NCI-H2227 (cell line): ENCODE data around the gene TMEM156.
A peak's percentile ranks its signal among the peaks of the same experiment; 100 is the strongest.
"Not testable (repeated sequence)": the region's sequence is repeated elsewhere in the genome, so short reads cannot be mapped to it uniquely, and the experiment has no call there.

ENCODE experiments used
- DNase-seq: peaks from one replicate; lab custom pipeline; 2025; ENCODE audit not compliant: unreplicated experiment; lab: John Stamatoyannopoulos, UW

Gene TMEM156

GRCh38 chr4:39043861-39044363 lies 11.7 kb upstream of the TMEM156 start:
- peak; percentile 6 for DNase-seq

DNA sequence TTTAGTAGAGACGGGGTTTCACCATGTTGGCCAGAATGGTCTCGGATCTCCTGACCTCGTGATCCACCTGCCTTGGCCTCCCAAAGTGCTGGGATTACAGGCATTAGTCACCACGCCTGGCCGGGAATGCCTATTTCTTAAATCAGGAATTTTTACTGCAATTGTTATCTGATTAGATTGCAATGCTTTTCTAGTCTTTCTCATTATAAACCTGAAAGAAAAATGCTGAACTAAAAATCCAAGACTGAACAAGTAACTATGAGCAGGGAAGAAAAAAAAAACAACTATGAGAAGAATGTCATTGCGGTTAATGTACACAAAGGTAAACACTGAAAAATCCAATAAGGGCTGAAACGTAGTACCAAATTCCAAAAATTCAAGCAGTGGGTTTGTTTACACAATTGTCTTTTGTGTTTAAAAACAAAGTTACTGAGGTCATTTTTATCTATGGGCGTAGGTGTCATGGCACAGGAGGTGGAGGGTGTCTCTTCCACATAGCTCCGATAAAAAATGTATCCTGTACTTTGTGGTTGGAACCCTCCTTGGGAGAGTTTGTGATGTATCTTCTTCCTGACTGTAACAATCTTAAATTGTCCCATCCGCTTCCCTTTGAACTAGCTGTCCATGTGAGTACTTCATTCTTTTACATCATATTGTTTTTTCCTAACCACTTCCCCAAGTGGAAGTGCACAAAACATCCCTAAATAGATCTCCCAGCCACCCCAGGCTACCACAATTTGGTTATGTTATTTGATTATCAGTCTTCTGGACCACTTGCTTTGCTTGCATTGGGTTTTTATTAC lies 11.1 kb upstream of the TMEM156 start:
- DNase-seq = no peak

GRCh38 chr4:39042366-39042765 lies 10.2 kb upstream of the TMEM156 start:
- DNase-seq = no peak

- DNase-seq = no peak
Observed at GRCh38 chr4:39039108-39039507, 6.9 kb upstream of the TMEM156 start.

DNA sequence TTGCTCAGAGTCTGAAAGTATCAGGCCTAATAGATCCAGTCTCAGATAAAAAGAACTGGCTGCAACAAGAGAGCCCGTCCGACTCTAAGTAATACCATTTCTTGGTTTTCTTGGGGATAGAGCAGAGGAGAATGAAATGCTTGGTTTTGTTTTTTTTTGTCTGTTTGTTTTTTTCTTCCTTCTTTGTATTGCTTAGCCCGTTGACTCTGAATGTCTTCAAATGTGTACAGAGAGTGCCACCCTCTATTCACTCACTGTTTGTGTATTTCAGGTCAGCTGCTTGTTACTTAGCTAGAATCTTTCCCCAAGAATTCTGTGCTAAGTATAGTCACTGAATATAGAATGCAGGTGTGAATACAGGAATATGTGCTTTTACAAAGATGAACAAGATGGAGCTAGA lies 5.7 kb upstream of the TMEM156 start:
- no peak for DNase-seq

GRCh38 chr4:39037491-39037825 lies 5.2 kb upstream of the TMEM156 start:
- DNase-seq = no peak

DNA sequence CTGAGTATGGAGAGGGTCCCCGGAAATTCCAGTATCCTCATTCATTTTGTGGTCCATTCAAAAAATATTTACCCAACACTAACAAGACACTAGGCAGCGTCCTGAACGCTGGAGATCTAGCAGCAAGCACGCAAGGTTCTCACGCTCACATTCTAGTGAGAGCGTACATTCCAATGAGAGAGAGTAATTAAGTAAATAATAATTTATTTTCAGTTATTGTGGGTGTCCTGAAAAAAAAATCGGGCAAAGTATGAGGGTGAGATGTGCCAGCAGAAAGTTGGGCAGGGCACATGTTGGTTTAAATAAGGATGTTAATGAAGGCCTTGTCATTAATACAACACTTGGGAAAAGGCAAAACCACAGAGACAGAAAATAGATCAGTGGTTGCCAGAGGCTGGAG lies 4.0 kb upstream of the TMEM156 start:
- DNase-seq = no peak

DNA sequence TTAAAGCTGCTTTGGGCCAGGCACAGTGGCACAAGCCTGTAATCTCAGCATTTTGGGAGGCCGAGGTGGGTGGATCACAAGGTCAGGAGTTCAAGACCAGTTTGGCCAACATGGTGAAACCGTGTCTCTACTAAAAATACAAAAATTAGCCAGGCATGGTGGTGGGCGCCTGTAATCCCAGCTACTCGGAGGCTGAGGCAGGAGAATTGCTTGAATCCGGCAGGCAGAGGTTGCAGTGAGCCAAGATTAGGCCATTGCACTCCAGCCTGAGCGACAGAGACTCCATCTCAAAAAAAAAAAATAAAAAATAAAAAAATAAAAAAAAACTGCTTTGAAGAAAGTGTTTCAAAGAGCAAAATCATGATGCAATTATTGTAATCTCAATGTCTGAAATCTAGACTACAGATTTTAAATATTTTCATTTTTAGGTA lies 604 bp downstream of the TMEM156 start:
- not testable (repeated sequence) for DNase-seq

GRCh38 chr4:39030725-39031124 lies 1.5 kb downstream of the TMEM156 start:
- no peak for DNase-seq

DNA sequence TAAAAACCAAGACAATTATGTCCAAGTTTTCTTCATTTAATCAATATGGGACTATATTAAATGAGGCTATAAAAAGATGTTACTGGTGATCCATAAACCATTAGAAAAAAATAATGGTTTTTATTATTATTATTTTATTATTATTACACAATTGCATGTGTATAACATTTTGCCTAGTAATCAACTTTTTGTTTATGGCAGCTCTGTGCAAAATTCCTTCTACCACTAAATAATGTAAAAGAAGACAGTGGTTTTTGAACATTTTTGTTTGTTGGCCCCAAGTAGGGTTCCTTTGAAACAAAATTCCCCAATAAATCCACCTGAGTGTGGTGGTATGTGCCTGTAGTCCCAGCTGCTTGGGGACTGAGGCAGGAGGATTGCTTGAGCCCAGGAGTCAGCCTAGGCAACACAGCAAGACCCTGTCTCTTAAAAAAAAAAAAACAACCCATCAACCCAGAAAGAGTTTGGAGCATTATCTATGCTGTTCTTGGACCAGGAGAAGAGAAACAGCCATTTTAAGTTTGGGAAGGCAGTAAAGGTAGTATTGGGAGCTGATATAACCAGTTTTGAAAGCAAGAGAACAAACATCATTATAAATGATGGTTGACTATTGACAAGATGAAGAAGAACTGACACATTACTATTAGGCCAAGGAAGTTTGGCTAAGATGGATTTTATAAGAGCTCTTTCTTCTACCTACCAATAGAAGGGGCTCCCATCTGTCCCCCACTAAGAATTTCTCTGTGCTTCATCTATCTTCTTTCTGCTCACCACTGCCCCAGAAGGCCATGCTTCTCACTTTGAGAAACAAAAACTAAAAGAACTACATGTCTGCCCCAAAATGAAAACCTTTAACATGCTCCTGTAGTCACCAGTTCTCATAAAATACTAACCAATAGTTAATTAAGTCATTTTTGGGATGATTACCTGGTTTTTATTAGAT lies 2.2 kb downstream of the TMEM156 start:
- DNase-seq = no peak

GRCh38 chr4:39026096-39026495 lies 6.1 kb downstream of the TMEM156 start:
- DNase-seq = no peak

- no peak for DNase-seq
Observed at GRCh38 chr4:39025552-39026085, 6.6 kb downstream of the TMEM156 start.

GRCh38 chr4:39024311-39024865 lies 7.8 kb downstream of the TMEM156 start:
- DNase-seq = no peak

DNA sequence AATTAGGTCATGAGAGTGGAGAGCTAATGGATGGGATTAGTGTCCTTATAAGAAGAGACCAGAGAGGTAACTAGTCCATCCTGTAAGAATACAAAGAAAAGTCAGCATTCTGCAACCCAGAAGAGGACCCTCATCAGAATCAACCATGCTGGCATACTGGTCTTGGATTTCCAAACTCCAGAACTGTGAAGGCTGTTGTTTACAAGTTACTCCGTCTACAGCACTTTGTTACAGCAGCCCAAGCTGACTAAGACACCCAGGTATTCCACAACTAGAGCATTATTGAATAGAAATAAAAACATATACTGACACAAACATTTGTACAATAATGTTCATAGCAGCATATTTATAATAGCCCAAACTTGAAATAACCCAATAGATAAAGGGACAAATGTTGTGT lies 9.2 kb downstream of the TMEM156 start:
- DNase-seq = no peak

DNA sequence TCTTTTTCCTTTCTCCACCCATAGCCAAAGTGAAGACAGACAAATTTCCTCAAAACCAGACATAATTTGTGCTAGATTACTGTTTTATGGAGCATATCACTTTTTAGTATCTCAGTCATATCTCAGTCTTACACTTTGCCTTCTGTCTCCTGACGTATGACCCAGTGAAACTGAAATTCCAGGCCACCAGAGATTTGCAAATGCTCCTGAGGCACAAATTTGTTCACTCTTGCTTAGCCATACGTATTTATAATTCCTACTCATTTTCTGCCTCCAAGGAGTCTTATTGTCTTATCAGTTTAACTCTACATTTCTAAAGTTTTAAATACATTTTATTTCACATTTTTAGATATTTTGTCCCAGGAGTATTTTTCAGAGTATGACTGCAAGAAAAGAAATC lies 10.0 kb downstream of the TMEM156 start:
- DNase-seq = no peak

- DNase-seq = no peak
Observed at GRCh38 chr4:39021631-39022030, 10.6 kb downstream of the TMEM156 start.

DNA sequence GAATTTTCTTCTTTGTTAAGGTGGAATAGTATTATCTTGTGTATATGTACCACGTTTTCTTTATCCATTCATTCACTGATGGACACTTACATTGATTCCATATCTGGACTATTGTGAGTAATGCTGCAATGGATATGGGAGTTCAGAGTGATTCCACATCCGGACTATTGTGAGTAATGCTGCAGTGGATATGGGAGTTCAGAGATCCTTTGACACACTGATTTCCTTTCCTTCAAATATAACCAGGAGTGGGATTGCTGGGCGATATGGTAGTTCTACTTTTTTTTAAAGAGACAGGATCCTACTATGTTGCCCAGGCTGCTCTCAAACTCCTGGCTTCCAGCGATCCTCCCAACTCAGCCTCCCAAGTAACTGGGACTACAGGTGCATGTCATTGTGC lies 12.1 kb downstream of the TMEM156 start:
- DNase-seq = no peak

DNA sequence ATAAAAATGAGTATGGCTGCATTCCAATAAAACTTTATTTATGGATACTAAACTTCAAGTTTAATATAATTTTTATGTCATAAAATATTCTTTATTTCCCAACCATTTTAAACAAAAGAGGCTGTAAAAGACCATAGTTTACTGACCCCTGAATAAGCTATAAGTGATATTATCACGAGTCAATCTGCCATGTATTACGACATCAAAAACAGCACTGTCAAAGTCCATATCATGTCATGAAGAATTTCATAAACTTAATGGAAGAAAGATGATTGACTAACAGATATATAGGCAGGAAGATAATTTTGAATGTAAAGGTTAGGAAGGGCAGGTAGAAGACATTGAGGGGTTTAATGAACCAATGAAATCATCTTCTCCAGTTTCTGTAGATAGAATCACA lies 18.2 kb downstream of the TMEM156 start:
- no peak for DNase-seq

DNA sequence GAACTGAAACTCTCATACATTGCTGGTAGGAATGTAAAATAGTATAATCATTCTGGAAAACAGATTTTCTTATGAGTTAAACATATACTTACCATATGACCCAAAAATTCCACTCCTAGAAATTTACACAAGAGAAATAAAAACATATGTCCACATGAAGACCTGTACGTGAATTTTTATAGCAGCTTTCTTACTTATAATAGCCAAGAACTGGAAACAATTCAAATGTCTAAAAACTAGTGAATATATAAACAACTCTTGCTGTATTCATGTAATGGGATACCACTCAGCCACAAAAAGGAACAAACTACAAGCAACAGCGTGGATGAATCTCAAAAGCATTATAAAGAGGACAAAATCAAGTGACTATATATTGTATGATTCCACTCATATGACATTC lies 27.5 kb downstream of the TMEM156 start:
- DNase-seq = no peak

GRCh38 chr4:39002058-39002457 lies 30.2 kb downstream of the TMEM156 start:
- DNase-seq = not testable (repeated sequence)

DNA sequence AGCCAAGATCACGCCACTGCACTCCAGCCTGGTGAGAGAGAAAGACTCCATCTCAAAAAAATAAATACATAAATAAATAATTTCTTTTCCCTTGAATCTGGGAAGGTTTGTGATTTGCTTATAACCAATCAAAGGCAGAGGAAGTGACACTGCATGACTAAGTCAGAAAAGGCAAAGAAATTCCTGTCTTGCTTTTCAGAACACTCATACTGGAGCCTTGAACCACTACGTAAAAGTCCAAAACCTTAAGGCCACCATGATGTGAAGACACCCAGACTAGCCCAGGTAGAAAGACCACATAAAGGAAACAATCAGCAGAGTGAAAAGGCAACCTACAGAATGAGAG lies 36.6 kb downstream of the TMEM156 start:
- no peak for DNase-seq

GRCh38 chr4:38994135-38994534 lies 38.1 kb downstream of the TMEM156 start:
- DNase-seq = no peak
